ENCODE results near the gene HAO2. TPM values are rescaled to one million over a fixed set of nuclear protein-coding genes. Genes with fewer than 3 reads are reported as not detected.

The HAO2 gene
- total RNA-seq (ENCODE audit: low replicate concordance): 2.0 TPM in 1 of 2 replicates, not detected in the other

GRCh38 chr1:119368554-119368953 lies at the start of gene HAO2:
HAO2 (plus strand) TSS chr1:119368785; CDS start chr1:119381086, 12,301 bp downstream.

GRCh38 chr1:119414950-119415349 lies 46.4 kb downstream of the HAO2 start, which contains the start of gene HSD3B2:
HSD3B2 (plus strand) TSS chr1:119415150; CDS start chr1:119415420, 270 bp downstream.

Other genes with a start within 250 kb of the HAO2 start
- gene WARS2, start 228.1 kb upstream of the HAO2 start, total RNA-seq (ENCODE audit: low replicate concordance): 10.7 and 17.8 TPM in 2 replicates
- not detected in 2 replicates for gene HSD3B2, start 46.4 kb downstream of the HAO2 start, total RNA-seq (ENCODE audit: low replicate concordance)
- gene HSD3B1, start 138.4 kb downstream of the HAO2 start, total RNA-seq (ENCODE audit: low replicate concordance): not detected in 2 replicates

Data from smooth muscle cell of the coronary artery (primary cell).